Ishikawa (cell line): Measurements from ENCODE around the gene PAM.

Experiments used
- CEBPB ChIP-seq: IDR thresholded peaks from 2 replicates; pipeline ENCODE4 v1.6.1; 2012
- CREB1 ChIP-seq: IDR thresholded peaks from 2 replicates; pipeline ENCODE4 v1.6.1; 2012; ENCODE audit warnings: low read depth
- EGR1 ChIP-seq: IDR thresholded peaks from 2 replicates; pipeline ENCODE4 v1.6.1; 2012
- EP300 ChIP-seq: IDR thresholded peaks from 2 replicates; pipeline ENCODE4 v1.6.1; 2012; ENCODE audit warnings: borderline replicate concordance
- FOXM1 ChIP-seq: IDR thresholded peaks from 2 replicates; pipeline ENCODE4 v1.6.1; 2012; ENCODE audit warnings: low read depth, borderline replicate concordance
- RAD21 ChIP-seq: IDR thresholded peaks from 2 replicates; pipeline ENCODE4 v1.6.1; 2012; ENCODE audit warnings: low read depth
- TAF1 ChIP-seq: IDR thresholded peaks from 2 replicates; pipeline ENCODE4 v1.6.1; 2012; ENCODE audit warnings: low read depth, mild to moderate bottlenecking
- TCF12 ChIP-seq: IDR thresholded peaks from 2 replicates; pipeline ENCODE4 v1.6.1; 2012; ENCODE audit warnings: low read depth
- TEAD4 ChIP-seq: IDR thresholded peaks from 2 replicates; pipeline ENCODE4 v1.6.1; 2012
- YY1 ChIP-seq: IDR thresholded peaks from 2 replicates; pipeline ENCODE4 v1.6.1; 2012; ENCODE audit warnings: low read depth
- ZBTB7A ChIP-seq: IDR thresholded peaks from 2 replicates; pipeline ENCODE4 v1.6.1; 2012; ENCODE audit warnings: low read depth
- TF ChIP-seq, protein P1 (sequence below): IDR thresholded peaks from 2 replicates; pipeline ENCODE4 v1.6.1; 2012
- TF ChIP-seq, protein P2 (sequence below): IDR thresholded peaks from 2 replicates; pipeline ENCODE4 v1.6.1; 2012
- TF ChIP-seq, protein P3 (sequence below): IDR thresholded peaks from 2 replicates; pipeline ENCODE4 v1.6.1; 2012; ENCODE audit warnings: low read depth, mild to moderate bottlenecking

DNA sequence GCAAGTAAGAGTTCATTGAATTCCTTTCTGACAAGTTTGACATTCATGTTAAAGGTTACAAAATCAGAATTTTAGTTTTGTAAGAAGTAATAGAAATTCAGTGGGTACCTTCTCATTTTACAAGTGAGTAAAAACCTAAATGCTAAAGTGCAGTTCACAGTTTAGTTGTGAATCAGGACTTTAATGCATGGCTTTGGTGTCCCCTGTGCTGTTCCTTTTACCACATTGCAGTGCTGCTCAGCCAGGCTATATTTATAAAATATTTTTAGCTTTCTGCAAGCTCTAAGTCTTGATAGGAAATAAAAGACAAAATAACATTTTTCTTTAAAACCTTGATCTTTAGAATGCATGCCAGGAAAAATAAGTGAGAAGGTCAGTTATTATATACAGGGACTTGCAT lies 26.3 kb downstream of the PAM start:
- TF ChIP-seq, protein P1, sequence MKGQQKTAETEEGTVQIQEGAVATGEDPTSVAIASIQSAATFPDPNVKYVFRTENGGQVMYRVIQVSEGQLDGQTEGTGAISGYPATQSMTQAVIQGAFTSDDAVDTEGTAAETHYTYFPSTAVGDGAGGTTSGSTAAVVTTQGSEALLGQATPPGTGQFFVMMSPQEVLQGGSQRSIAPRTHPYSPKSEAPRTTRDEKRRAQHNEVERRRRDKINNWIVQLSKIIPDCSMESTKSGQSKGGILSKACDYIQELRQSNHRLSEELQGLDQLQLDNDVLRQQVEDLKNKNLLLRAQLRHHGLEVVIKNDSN = no peak
- TF ChIP-seq TAF1 = no peak
- TF ChIP-seq EP300 = no peak
- TF ChIP-seq TCF12 = no peak
- TF ChIP-seq CEBPB = no peak
- TF ChIP-seq, protein P2, sequence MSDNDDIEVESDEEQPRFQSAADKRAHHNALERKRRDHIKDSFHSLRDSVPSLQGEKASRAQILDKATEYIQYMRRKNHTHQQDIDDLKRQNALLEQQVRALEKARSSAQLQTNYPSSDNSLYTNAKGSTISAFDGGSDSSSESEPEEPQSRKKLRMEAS = no peak
- no peak for TF ChIP-seq YY1
- no peak for TF ChIP-seq FOXM1
- TF ChIP-seq, protein P3, sequence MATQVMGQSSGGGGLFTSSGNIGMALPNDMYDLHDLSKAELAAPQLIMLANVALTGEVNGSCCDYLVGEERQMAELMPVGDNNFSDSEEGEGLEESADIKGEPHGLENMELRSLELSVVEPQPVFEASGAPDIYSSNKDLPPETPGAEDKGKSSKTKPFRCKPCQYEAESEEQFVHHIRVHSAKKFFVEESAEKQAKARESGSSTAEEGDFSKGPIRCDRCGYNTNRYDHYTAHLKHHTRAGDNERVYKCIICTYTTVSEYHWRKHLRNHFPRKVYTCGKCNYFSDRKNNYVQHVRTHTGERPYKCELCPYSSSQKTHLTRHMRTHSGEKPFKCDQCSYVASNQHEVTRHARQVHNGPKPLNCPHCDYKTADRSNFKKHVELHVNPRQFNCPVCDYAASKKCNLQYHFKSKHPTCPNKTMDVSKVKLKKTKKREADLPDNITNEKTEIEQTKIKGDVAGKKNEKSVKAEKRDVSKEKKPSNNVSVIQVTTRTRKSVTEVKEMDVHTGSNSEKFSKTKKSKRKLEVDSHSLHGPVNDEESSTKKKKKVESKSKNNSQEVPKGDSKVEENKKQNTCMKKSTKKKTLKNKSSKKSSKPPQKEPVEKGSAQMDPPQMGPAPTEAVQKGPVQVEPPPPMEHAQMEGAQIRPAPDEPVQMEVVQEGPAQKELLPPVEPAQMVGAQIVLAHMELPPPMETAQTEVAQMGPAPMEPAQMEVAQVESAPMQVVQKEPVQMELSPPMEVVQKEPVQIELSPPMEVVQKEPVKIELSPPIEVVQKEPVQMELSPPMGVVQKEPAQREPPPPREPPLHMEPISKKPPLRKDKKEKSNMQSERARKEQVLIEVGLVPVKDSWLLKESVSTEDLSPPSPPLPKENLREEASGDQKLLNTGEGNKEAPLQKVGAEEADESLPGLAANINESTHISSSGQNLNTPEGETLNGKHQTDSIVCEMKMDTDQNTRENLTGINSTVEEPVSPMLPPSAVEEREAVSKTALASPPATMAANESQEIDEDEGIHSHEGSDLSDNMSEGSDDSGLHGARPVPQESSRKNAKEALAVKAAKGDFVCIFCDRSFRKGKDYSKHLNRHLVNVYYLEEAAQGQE = no peak
- no peak for TF ChIP-seq CREB1
- TF ChIP-seq EGR1 = no peak
- TF ChIP-seq RAD21 = no peak
- TF ChIP-seq ZBTB7A = no peak
- no peak for TF ChIP-seq TEAD4
